Measurements from ENCODE around the gene ADAMTS2.

DNA sequence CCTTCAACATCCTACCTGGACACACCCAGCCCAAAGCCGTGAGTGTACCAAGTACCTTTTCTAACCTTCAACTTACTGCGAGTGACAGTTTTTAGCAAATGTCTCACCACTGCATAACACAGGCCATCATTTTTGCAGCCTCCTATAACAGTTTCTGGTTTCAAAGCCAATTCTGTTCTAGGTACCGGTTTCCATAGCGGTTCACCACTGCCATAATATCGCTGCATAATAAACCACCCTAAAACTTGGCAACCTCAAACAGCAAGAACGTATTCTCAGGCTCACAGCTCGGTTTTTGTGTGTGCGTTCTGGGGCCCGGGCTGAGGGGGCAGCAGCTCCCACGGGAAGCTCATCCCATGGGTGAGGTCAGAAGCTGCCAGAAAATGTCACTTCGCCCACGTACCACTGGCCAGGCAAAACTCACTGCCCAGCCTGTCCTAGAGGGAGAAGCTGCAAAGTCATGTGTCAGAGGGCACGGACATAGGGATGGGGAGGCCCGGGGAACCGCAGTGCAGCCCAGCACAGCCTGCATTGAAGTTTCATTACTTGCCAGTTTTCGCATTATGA, 15.9 kb upstream of the ADAMTS2 start:
- no peak for TF ChIP-seq POLR2A (IDR thresholded peaks at IDR 0.05; ENCODE audit: low read depth, low read length)
- no peak for TF ChIP-seq POLR2AphosphoS5 (IDR thresholded peaks at IDR 0.05; ENCODE audit: low read depth, low read length)
- no peak for TF ChIP-seq SPI1 (IDR thresholded peaks at IDR 0.05; ENCODE audit: low read depth, low read length)

Data from GM12891 (cell line).